Measurements from ENCODE around the gene FOXD4L6. TPM values are rescaled to one million over a fixed set of nuclear protein-coding genes. Genes with fewer than 3 reads are reported as not detected.
A peak's percentile ranks its signal among the peaks of the same experiment; 100 is the strongest.
"Not testable (repeated sequence)": the region's sequence is repeated elsewhere in the genome, so short reads cannot be mapped to it uniquely, and the experiment has no call there.

FOXD4L6 gene
- not detected for total RNA-seq
- long read RNA-seq = 0 reads

DNA sequence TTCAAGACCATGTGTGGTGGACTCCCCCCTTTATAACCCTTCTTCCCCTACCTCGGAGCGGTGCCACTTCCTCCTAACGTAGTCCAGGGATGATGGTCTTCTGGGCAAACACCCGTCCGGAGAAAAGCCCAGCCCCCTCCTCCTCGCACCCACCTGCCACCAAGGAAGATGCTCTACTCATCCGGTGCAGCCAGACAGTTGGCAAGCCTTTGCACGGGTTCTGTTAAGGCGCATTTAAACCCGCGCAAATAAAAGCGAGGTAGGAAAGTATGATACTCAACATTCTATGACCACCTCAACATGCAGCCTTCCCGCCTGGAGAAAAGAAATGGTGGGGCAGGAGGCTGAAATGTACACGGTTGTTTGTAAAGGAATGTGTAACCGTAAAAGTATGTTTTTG is at the start of gene FOXD4L6:
FOXD4L6 (minus strand) TSS at position 101 of the 400 bp plus-strand sequence. CDS start 298 bp downstream, outside the sequence.
- DNase-seq (ENCODE audit: missing footprints); intact Hi-C loops (cut with DNase I); ATAC-seq: not testable (repeated sequence)

- DNase-seq (ENCODE audit: missing footprints); intact Hi-C loops (cut with DNase I); ATAC-seq: not testable (repeated sequence)
Measured at GRCh38 chr9:41174994-41175393, 46.5 kb upstream of the FOXD4L6 start.

GRCh38 chr9:41150116-41150515 is 21.6 kb upstream of the FOXD4L6 start:
- peak; percentile 1 for DNase-seq (ENCODE audit: missing footprints)
- intact Hi-C loops (cut with DNase I); ATAC-seq: not testable (repeated sequence)

- intact Hi-C loops (cut with DNase I); ATAC-seq; DNase-seq (ENCODE audit: missing footprints): not testable (repeated sequence)
Measured at GRCh38 chr9:41141878-41142277, 13.4 kb upstream of the FOXD4L6 start.

DNA sequence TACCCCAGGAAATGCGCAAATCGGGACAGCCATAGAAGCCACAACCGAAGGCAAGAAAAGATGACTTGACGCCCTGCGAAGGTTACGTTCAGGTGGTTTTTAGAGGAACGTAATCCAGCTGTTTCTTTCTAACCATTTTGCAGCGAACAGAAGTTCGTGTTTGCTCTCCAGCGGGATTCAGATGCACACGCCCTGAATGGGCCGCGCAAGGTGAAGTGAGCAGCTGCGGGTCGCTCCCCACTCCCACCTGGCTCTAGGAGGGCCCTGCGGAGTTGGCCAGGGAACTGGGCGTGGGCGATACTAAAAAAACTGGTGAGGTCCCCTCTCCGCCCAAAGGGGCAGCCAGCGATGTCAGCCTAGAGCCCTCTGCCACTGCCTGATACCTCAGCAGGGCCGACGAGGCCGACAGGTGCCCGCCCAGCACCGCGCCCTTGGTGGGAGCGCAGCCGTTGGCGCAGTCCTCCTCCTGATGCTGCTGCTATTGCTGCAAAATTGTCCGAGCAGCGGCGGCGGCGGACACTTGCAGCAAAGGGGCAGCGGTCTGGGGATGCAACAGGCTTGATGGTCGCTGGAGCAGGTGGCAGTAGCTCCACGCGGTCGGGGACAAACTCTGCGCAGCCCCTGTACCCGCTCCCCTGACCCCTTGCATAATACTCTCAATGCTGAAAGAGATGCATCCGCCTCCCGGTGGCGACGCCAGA is 1.6 kb downstream of the FOXD4L6 start:
- intact Hi-C loops (cut with DNase I); DNase-seq (ENCODE audit: missing footprints); ATAC-seq: not testable (repeated sequence)

GRCh38 chr9:41125936-41126335 is 2.5 kb downstream of the FOXD4L6 start:
- DNase-seq (ENCODE audit: missing footprints); intact Hi-C loops (cut with DNase I); ATAC-seq: not testable (repeated sequence)

- ATAC-seq; intact Hi-C loops (cut with DNase I); DNase-seq (ENCODE audit: missing footprints): not testable (repeated sequence)
Measured at GRCh38 chr9:41125109-41125658, 3.3 kb downstream of the FOXD4L6 start.

DNA sequence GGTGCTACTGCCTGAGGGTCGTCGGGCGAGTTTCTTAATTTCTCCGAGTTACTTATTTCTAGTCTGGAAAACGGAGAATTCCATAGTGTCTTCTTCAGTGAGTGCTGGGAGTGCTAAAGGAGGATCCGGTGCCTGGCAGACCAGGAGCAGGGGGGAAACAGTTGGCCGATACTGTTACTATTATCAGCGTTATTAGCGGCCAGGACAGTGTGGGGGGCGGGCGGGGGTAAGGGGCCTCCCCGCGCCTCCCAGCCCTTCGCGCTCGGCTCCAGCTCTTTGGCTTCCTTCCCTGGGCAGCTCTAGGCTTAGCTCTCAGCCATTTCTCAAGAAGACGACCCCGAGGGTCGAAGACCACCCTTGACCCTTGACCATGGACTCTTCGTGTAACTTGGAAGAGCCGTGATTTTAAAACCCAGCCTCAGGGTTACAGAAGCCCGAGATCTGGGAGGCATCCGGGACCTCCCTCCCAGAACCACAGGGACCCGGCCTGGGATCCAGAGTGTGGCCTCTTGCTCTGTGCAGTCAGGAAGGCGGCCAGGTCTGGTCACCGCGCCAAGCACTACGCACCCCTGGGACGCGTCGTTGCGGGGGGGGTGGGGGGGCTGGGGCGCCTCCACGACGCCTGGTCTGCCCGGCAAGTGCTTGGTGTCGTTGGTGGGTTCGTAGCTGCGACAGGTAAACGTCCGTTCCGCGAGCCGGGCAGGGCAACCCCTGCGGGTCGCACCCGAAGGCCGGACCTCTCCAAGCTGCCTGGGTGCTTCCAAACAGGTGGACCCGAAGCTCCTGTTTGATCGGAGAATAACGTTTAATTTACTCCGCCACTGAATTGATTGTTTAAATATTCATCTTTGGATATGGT is 4.0 kb downstream of the FOXD4L6 start:
- DNase-seq (ENCODE audit: missing footprints); intact Hi-C loops (cut with DNase I): not testable (repeated sequence)
- ATAC-seq = peak; percentile 48

DNA sequence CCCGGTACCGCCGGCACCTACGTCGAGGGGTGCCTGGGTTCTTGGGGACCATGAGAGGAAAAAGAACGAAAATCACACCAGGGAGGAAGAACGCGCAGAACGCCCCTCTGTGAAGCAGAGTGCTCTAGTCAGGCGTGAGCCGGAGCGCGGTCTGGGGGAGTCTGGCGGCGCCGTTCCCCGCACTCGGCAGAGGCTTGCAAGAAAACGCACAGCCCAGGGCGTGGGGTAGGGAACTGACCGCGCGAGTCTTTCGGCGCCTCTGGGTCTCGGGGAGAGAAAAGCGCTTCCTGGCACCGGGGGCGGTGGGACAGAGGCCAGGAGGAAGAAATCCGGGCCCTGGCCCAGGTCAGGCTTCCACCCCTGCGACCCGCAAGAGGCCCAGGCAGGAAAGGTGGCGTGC is 4.7 kb downstream of the FOXD4L6 start:
- intact Hi-C loops (cut with DNase I); ATAC-seq; DNase-seq (ENCODE audit: missing footprints): not testable (repeated sequence)

DNA sequence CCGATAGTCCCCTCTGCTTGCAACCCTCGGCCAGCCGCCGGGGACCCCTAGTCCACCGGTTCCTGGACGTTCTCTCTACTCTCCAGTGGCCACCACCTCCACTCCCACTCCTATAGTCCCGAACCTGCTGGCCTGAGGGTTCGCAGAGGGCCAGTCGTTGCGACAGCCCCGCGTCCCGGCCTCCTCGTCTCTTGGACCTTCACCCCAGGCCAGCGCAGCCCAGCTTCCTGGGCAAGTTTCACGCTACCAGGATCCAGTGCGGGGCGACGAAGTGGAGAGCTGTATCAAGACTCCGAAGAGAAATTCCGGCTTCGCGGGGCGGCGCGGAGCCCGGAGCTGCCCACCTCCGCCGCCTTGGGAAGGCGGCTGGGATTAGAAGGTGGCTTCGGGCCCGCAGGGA is 5.1 kb downstream of the FOXD4L6 start:
- DNase-seq (ENCODE audit: missing footprints); intact Hi-C loops (cut with DNase I): not testable (repeated sequence)
- peak; percentile 7 for ATAC-seq

- ATAC-seq; intact Hi-C loops (cut with DNase I); DNase-seq (ENCODE audit: missing footprints): not testable (repeated sequence)
Measured at GRCh38 chr9:41120696-41121095, 7.8 kb downstream of the FOXD4L6 start.

DNA sequence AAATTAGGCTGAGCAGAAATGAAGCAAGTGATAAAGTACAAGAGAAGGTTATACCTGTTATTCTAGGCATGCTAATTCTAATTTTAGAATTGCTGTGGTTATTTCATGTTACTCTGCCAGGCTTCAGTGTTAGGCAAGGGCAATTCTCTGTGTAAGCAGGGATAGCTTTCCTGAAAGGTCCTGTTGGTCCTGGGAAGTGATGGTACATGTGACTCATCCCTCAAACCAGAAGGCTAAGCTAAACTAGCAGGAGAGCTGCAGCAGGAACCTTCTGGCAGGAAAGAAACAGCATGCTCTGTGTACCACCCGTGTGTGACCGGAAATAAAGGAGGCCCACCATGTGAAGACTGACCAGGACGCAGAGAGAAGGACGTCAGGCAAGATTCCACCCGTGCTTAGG is 8.8 kb downstream of the FOXD4L6 start:
- intact Hi-C loops (cut with DNase I) = not testable (repeated sequence)

GRCh38 chr9:41119311-41119710 is 9.2 kb downstream of the FOXD4L6 start:
- intact Hi-C loops (cut with DNase I); DNase-seq (ENCODE audit: missing footprints); ATAC-seq: not testable (repeated sequence)

More for the DNA sequence above, 8.8 kb downstream of the FOXD4L6 start:
- not testable (repeated sequence) for DNase-seq (ENCODE audit: missing footprints); ATAC-seq

GRCh38 chr9:41113348-41113747 is 15.1 kb downstream of the FOXD4L6 start:
- ATAC-seq = not testable (repeated sequence)

GRCh38 chr9:41111414-41111813 is 17.1 kb downstream of the FOXD4L6 start:
- ATAC-seq; intact Hi-C loops (cut with DNase I): not testable (repeated sequence)

More at GRCh38 chr9:41113348-41113747, 15.1 kb downstream of the FOXD4L6 start:
- intact Hi-C loops (cut with DNase I); DNase-seq (ENCODE audit: missing footprints): not testable (repeated sequence)

DNA sequence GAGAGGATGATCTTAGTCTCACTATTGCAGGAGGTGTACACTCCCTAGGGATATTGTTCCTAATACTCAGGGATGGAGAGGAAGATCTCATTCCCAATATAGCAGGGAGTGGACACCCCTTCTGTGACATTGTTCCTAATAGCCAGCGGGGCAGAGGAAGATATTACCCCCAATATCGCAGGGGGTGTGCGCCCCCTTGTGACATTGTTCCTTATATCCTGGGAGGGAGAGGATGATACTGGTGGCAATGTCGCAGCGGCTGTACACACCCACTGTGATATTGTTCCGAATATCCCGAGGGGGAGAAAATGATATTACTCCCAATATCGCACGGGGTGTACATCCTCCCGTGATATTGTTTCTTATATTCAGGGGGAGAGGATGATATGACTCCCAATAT is 17.6 kb downstream of the FOXD4L6 start:
- ATAC-seq; intact Hi-C loops (cut with DNase I): not testable (repeated sequence)
- DNase-seq (ENCODE audit: missing footprints) = peak; percentile 37

More at GRCh38 chr9:41111414-41111813, 17.1 kb downstream of the FOXD4L6 start:
- DNase-seq (ENCODE audit: missing footprints) = not testable (repeated sequence)

DNA sequence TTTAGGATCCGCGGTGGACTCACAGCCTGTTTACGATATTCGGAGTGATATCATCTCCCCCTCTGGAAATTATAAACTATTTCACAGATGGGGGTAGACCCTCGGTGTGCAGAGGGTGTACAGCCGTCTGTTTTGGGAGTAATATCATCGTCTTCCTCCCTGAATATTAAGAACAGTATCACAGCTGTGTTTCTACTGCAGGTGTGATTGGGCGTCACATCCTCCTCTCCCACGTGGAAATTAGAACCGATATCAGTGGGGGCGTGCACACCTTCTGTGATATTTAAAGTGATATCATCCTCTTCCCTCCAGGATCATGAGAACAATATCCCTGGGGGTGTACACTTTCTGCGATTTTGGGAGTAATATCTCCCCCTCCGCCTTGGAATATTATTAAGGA is 19.2 kb downstream of the FOXD4L6 start:
- DNase-seq (ENCODE audit: missing footprints); intact Hi-C loops (cut with DNase I); ATAC-seq: not testable (repeated sequence)

GRCh38 chr9:41108816-41109215 is 19.7 kb downstream of the FOXD4L6 start:
- intact Hi-C loops (cut with DNase I); ATAC-seq; DNase-seq (ENCODE audit: missing footprints): not testable (repeated sequence)
